ENCODE data around the gene TSPAN16. TPM values are rescaled to one million over a fixed set of nuclear protein-coding genes. Genes with fewer than 3 reads are reported as not detected.

Gene TSPAN16
- total RNA-seq, 1 donor from 2014 or later, result not detected

GRCh38 chr19:11363881-11364280 lies 67.9 kb downstream of the TSPAN16 start:
- H3K27me3 Mint-ChIP-seq (ENCODE audit: insufficient read depth), result no peaks in the 10 kb centered on the region
- DNase-seq (ENCODE audit: low spot score), result no peak
- H3K4me1 Mint-ChIP-seq (ENCODE audit: low read depth), result no peaks in the 10 kb centered on the region
- H3K4me3 Mint-ChIP-seq, result no peak overlapping the region
- no peak overlapping the region for H3K27ac Mint-ChIP-seq
- peaks cover 3% of the 10 kb centered on the region for H3K36me3 Mint-ChIP-seq (ENCODE audit: low read depth)
- intact Hi-C loops (cut with micrococcal nuclease), result no loop called here
- H3K9me3 Mint-ChIP-seq, result no peaks in the 10 kb centered on the region

- no peak for DNase-seq (ENCODE audit: low spot score)
- H3K9me3 Mint-ChIP-seq, result no peaks in the 10 kb centered on the region
- H3K36me3 Mint-ChIP-seq (ENCODE audit: low read depth), result peaks cover 7% of the 10 kb centered on the region
- H3K4me1 Mint-ChIP-seq (ENCODE audit: low read depth), result no peaks in the 10 kb centered on the region
- intact Hi-C loops (cut with micrococcal nuclease), result no loop called here
- no peak overlapping the region for H3K4me3 Mint-ChIP-seq
- no peaks in the 10 kb centered on the region for H3K27me3 Mint-ChIP-seq (ENCODE audit: insufficient read depth)
- H3K27ac Mint-ChIP-seq, result no peak overlapping the region
These were observed 68.4 kb downstream of the TSPAN16 start for GRCh38 chr19:11364296-11364904.

GRCh38 chr19:11364935-11365334 lies 69.0 kb downstream of the TSPAN16 start:
- DNase-seq (ENCODE audit: low spot score), result no peak
- no peaks in the 10 kb centered on the region for H3K27me3 Mint-ChIP-seq (ENCODE audit: insufficient read depth)
- intact Hi-C loops (cut with micrococcal nuclease), result no loop called here
- H3K36me3 Mint-ChIP-seq (ENCODE audit: low read depth), result peaks cover 7% of the 10 kb centered on the region
- H3K4me3 Mint-ChIP-seq, result no peak overlapping the region
- H3K4me1 Mint-ChIP-seq (ENCODE audit: low read depth), result no peaks in the 10 kb centered on the region
- no peak overlapping the region for H3K27ac Mint-ChIP-seq
- no peaks in the 10 kb centered on the region for H3K9me3 Mint-ChIP-seq

Other genes with a start within 250 kb of the TSPAN16 start
- 115 and 117 TPM in 2 replicates for gene LDLR, start 206.7 kb upstream of the TSPAN16 start, total RNA-seq
- gene SPC24, start 140.4 kb upstream of the TSPAN16 start, total RNA-seq, result 30.3 and 30.4 TPM in 2 replicates
- 2.7 and 3.9 TPM in 2 replicates for gene KANK2, start 98.6 kb upstream of the TSPAN16 start, total RNA-seq
- not detected in 2 replicates for gene ANGPTL8, start 56.5 kb upstream of the TSPAN16 start, total RNA-seq
- 1.1 and 1.2 TPM in 2 replicates for gene DOCK6, start 33.6 kb upstream of the TSPAN16 start, total RNA-seq
- gene RAB3D, start 43.5 kb downstream of the TSPAN16 start, total RNA-seq, result 5.9 and 6.9 TPM in 2 replicates
- 26.6 and 31.2 TPM in 2 replicates for gene TMEM205, start 50.1 kb downstream of the TSPAN16 start, total RNA-seq
- gene CCDC159, start 50.4 kb downstream of the TSPAN16 start, total RNA-seq, result 10.7 and 14.4 TPM in 2 replicates
- 2.0 TPM in 2 replicates for gene PLPPR2, start 59.3 kb downstream of the TSPAN16 start, total RNA-seq
- 3.2 and 3.9 TPM in 2 replicates for gene SWSAP1, start 78.5 kb downstream of the TSPAN16 start, total RNA-seq
- 7.3 and 7.9 TPM in 2 replicates for gene EPOR, start 88.2 kb downstream of the TSPAN16 start, total RNA-seq
- not detected in 2 replicates for gene RGL3, start 123.2 kb downstream of the TSPAN16 start, total RNA-seq
- gene ODAD3, start 139.0 kb downstream of the TSPAN16 start, total RNA-seq, result not detected in 2 replicates
- gene PRKCSH, start 139.5 kb downstream of the TSPAN16 start, total RNA-seq, result 322 and 334 TPM in 2 replicates
- gene ELAVL3, start 184.9 kb downstream of the TSPAN16 start, total RNA-seq, result 0.34 TPM in 1 of 2 replicates, not detected in the other
- 19.9 and 23.1 TPM in 2 replicates for gene ZNF653, start 209.7 kb downstream of the TSPAN16 start, total RNA-seq
- 37.3 and 38.8 TPM in 2 replicates for gene ECSIT, start 233.0 kb downstream of the TSPAN16 start, total RNA-seq
- not detected in 2 replicates for gene CNN1, start 242.7 kb downstream of the TSPAN16 start, total RNA-seq

All from activated T-helper 1 cell treated with anti-CD3 and anti-CD28 coated beads, Interleukin-12 subunit alpha, Interleukin-12 subunit beta, Interleukin-2, Interleukin-4 antibody, amounts not matched to agents 30 ng/mL and 10 ng/mL and 1 ng/mL, durations not matched to agents 14 hours and 24 hours and 36 hours (primary cell).